Left kidney (tissue), 2 donors: Measurements from ENCODE around the gene COL8A2. TPM values are rescaled to one million over a fixed set of nuclear protein-coding genes. Genes with fewer than 3 reads are reported as not detected.

Experiments
- DNase-seq: peaks from one replicate; pipeline ENCODE4 v3.0.0-alpha.2; 2013
- polyA plus RNA-seq: library from polyadenylated mRNA; unstranded; fragments of 120-200 nt; gene quantifications from one replicate; pipeline ENCODE4 v1.2.1, GENCODE V29; 2013; ENCODE audit not compliant: insufficient read length

The COL8A2 gene
- polyA plus RNA-seq, 1 donor: 1.2 TPM

DNA sequence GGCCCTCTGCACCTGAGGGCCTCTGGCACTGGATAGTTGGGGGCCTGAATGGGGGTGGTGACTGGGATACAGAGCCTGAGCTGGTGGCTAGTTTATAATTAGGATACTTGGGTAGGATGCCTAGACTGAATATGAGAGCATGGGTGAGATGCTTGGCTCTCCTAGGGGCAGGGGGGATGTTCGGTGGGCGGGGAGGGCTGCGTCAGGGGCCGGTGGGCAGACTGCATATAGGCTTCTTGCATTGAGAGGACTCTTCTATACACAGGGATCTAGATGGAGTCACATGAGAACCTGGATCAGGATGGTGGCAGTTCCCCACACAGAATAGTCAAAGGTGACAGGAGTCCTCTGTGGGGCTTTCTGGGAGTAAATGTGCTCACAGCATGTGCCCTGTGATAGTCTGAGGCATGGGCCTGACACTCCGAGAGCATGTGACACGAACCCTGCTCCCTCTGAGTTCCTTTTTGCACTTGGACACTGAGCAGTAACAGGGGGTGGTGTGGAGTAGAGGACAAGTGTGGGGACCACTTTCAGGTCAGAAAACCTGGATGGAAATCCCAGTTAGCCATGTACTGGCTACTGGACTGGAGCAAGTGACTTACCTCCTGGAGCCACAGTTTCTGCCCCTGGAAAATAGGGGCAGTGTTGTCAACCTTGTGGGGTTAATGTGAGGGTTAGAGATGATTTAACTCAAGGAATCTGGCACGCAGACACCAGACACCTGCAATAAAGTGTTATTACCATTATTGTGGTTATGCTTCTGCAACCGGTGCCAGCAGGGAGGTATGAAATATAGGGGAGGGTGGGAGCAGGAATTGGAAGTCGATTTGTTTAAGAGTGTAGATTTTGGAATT is 33.2 kb upstream of the COL8A2 start:
- no peak for DNase-seq

DNA sequence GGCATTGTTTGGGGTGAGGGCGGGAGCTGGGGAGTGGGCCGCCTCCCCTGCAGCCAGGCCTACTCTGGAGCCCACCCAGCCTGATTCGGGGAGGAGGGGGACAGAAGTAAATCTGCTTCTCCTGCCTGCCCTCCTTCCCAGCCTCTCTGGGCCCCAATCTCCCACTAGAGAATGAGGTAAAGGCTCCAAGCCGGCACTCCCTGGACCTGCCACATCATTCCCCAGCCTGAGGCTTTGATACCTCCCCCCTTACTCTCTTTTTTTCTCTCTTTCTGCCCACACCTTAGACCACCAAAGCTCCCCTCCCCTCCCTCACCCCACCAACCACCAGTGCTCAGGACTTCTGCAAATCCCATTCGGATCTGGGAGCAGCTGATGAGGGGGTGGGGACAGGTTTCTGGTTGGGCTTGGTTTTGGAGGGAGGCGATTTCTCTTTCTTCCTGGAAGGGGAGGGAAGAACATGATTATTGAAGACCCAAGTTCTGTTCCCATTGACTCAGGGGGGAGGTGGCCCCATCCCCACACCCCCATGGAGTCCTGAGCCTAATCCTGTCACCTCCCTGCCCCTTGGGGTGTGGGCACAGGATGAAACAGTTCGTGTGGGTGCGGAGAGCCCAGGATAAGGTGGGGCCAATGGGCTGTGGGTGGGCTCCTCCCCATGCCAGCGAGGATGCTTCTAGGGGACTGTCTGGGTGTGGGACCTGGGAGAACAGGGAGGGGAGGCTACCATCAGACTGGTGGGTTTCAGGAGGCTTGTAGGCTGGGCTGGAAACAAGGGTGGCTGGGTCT is 32.3 kb upstream of the COL8A2 start:
- DNase-seq: no peak

- peak; percentile 80 for DNase-seq
Measured at GRCh38 chr1:36156329-36157114, 31.5 kb upstream of the COL8A2 start.

DNA sequence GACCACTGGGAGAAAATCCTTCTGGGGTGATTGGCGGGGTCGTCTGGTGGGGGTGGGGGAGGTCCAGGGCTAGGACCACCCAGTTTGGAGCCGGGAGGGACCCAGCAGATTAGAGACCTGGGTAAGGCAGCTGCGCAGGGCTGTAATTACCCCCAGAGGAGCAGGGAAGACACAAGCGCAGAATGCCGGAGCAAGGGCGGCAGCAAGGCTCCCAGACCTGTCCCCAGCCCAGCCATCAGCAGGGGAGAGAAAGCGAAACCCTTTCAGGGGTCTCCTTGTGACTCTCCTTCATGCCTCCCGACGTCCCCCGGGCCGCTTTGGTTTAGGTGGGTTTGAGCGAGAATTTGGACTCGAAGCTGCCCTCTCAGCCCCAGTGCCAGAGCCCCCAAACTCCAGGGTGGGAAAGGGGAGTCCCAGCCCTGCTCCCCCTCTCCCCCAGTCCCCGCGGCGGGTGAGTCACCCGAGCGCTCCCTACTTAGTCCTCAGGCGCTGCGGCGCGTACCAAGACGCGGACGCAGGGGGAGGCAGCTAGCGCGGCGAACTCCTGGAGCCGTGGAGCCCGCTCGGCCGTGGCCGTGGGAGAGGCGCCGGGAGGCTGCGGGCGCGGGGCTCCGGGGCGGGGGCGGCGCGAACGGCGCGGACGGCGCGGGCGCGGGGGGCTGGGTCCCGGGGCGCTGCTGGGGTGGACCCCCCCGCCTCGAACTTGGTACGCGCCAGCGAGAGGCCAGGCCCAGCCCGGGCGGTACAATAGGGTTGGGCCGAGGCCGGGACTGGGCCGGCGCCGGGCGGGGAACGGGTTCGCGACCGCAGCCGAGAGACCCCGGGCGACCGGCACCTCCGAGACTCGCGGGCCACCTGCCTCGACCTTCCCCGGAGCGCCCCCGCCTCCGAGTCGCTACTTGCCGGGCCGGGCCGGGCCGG is 30.6 kb upstream of the COL8A2 start, which contains the start of gene MAP7D1:
MAP7D1 (plus strand) TSS at position 753 of the 921 bp plus-strand sequence. CDS start 258 bp downstream, outside the sequence.
- peak; percentile 68 for DNase-seq

DNA sequence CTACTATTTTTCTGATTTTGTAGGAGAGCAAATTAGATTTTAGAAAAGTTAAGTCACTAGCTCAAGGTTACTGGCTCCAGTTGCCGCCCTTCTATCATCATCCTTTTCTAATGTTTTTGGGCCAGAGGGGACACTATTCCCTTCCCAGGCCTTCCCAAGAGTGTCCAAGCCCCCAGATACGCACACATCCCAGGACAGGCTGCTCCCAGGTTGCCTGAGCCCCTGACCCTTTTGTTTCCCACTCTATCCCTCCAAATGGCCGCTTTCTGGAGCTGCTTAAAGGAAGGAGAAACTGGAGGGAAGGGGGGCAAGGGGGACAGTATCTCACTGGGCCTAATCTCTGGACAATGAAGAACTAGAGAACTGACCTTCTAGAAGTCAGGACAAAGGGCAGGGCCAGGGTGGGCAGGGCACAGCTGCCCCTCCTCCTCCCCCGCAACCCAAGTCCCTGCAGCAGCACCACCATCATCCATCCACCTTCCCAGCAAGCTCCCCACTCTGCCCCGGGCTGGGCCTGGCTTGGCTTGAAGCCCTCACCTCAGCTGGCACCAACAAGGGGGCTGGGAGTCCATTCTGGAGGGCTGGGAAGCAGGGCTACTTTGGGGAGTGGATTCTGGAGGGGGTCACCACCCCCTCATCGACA is 29.9 kb upstream of the COL8A2 start:
- DNase-seq: no peak

DNA sequence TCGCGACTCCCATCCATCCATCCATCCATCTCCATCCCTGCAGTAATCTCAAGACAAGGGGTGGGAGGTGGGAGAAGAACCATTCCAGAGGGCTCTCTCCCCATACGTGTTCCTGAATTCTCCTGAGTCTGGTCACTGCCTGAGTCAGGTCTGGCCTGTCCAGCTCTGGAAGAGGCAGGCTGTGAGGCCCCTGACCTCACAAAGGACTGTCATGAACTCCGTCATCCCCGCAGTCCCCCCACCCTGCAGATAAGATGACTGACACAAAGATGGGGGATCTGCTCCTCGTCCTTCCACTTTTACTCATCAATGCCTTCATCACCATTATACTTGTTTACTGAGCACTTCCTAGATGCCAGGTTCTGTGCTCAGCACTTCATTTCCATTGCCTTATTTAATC is 29.3 kb upstream of the COL8A2 start:
- no peak for DNase-seq

GRCh38 chr1:36153476-36153875 is 28.5 kb upstream of the COL8A2 start:
- DNase-seq: no peak

DNA sequence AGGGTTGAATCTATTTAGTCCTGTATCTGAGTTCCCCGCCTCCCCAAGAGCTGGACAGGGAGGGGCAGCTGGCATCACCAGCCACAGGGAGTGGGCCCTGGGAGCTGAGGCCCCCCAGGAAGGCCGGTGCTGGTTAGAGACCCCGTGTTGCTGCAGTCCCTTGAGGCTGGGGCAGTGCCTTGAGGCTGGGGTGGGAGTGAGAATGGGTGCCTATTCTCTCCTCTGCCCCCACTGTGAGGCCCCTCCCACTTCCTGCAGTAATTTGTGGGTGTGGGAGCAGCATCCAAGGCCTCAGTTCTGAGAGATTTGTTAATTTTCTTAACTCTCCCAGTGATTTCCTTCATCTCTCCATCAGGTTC is 26.8 kb upstream of the COL8A2 start:
- DNase-seq: no peak

GRCh38 chr1:36151134-36151844 is 26.3 kb upstream of the COL8A2 start:
- no peak for DNase-seq

DNA sequence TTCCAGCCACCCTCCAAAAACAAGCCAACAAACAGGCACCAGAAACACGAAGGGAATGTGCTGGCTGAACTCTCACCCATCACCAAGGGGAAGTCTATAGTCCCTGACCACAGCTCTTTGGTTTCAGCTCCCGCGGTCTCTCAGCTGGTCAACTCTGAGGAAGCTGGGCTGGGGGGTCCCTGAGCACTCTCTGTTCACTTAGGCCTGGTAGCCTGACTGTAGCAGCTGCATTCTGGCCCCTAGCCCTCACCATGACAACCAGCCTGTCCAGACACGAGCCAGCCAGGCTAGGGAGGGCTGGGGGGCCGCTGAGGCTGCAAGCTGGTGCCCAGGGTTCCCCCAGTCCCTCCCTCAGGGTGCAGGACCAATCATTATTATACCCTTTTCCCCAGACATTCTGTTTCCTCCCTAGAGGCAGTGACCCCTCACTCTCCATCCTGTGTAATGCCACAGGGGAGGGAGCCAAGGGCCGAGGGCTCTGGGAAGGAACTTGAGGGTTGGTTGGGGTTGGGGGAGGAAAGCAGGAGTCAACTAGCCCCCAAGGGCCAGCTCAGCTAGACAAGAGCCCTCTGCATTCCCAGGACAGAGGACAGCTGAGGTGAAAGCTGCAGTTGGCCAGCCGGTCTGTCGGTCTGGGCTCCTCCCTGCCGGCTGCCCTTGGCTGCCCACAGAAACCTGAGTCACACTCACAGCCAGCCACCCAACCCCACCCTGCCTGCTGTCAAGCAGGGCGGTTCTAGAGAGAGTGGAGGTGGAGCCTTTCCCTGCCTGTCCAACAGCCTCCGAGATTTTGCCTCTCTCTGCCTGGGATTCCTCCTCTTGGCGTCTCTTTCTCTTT is 25.5 kb upstream of the COL8A2 start:
- DNase-seq: peak; percentile 84

DNA sequence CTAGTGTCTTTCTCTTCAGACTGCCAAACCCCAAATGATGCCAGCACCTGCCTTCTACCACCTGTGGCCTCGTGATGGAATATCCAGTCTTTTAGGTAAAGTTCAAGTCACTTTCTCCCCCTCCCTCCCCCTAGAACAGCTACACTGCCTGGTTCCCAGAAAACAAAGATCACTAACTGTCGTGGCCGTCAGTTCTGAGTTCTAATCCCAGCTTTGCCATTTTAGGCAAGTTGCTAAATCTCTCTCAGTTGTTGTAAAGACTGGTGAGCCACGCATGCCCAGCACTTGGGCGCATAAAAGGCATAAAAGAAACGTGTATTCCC is 24.9 kb upstream of the COL8A2 start:
- DNase-seq: no peak

GRCh38 chr1:36149237-36149972 is 24.4 kb upstream of the COL8A2 start, which contains the start of gene TRAPPC3:
Gene TRAPPC3 (minus strand): TSS chr1:36149486. CDS start chr1:36149378, 108 bp downstream.
- peak; percentile 99 for DNase-seq

DNA sequence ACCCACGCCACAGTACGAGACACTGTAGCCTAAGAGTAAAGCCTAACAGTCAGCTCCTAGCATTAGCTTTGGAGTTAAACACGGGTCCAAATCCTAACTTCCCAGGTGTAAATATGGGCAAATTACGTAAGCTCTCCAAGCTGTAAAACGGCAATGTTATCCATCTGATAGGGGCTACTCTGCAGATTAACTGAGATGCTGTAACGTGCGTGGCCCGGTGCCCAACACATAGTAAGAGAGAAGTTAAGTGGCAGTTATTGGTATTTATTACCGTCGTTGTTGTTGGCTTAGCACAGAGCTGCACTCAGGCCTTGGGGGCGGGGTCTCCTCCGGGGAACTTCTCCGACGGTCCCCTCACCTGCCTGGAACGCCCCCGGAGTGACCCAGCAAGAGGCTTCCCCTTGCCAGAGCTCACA is 23.8 kb upstream of the COL8A2 start:
- DNase-seq: no peak

GRCh38 chr1:36144413-36144812 is 19.4 kb upstream of the COL8A2 start:
- no peak for DNase-seq

GRCh38 chr1:36143424-36143823 is 18.4 kb upstream of the COL8A2 start:
- DNase-seq: no peak

- DNase-seq: no peak
Measured at GRCh38 chr1:36142121-36142520, 17.1 kb upstream of the COL8A2 start.

DNA sequence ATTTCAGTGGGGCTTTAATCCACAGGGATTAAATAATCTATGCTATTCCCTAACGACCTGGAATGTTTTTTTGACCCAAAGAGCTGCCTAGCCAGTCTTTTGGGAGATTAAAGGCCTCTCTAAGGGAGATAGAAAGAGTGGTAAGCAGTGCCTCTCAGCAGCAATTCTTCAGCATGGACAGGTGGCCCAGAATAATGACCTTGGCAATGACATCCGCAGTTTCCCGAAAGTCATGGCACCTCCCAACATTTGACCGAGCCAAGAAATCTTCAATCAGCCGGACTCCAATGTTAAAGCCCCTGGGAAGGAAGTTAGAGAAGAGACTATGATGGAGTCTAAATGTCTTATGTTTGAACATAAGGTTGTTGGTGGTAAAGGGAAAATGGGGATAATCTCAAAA is 14.5 kb upstream of the COL8A2 start:
- DNase-seq: no peak

DNA sequence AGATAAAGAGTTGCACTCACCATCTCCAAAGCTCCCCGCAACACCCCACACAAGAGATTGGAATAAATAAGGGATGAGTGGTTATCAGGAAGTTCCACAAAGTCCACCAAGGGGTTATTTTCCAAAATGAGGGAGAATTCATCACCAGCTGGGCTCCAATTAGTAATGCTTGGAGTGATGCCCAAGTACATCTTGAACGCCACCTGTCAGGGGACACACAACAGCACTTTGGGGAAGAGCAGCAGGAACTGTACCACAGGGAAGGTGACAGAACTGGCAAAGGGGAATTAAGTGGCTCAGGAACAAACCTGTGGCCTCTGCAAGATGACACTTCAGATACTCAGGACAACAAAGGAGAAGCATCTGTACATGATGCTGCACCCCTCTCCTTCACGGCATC is 12.8 kb upstream of the COL8A2 start:
- DNase-seq: no peak

- no peak for DNase-seq
Measured at GRCh38 chr1:36137226-36137625, 12.2 kb upstream of the COL8A2 start.
